CD4-positive, alpha-beta T cell treated with Interleukin-4 for 4 hours (primary cell): ENCODE data around the gene NCAPH2.

Experiments used
- DNase-seq: peaks from one replicate; pipeline ENCODE4 v3.0.0-alpha.2; 2020

The NCAPH2 gene

GRCh38 chr22:50507991-50508884 is at the start of gene NCAPH2:
Gene NCAPH2, plus strand, starts transcription at chr22:50508224. Its CDS starts 114 bp downstream, at chr22:50508338.
- DNase-seq: peak; percentile 96

DNA sequence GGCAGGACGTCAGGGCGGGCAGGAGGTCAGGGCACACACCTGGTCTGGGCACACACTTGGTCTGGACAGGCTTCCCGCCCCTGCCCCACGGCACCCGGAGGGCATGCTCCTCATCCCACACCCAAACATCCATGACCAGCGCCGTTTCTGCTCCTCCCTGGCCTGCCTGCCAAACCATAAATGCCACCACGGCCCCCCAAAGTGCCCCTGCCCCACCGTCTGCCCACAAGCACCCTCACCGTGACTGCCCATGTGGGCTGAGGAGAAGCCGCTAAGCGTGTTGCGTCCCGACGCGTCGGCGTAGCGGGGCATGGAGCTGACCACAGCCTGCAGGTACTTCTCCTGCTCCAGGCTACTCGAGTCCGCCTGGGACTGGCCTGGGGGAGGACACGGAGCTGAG is 49.0 kb upstream of the NCAPH2 start:
- DNase-seq: no peak

GRCh38 chr22:50459496-50460140 is 48.4 kb upstream of the NCAPH2 start:
- DNase-seq: no peak

DNA sequence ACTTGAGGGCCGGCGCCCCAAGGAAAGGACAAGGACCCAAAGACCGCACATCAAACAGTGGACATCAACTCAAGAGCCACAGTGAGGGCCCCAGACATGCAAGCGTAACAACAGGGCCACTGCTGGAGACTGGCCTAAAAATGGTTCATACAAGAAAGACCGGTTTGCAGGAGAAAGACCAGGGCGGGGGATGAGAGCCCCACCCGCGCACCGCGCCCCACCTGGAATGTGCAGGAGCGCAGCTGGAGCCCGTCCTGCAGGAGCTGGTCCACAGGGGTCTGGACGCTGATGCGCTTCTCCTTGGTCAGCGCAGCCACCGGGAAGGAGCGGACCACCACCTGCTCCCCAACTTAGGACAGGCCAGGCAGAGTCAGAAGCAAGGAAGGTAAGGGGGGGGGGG is 47.1 kb upstream of the NCAPH2 start:
- DNase-seq: no peak

GRCh38 chr22:50461536-50461935 is 46.5 kb upstream of the NCAPH2 start:
- DNase-seq: no peak

- DNase-seq: no peak
Observed at GRCh38 chr22:50461979-50462540, 46.0 kb upstream of the NCAPH2 start.

DNA sequence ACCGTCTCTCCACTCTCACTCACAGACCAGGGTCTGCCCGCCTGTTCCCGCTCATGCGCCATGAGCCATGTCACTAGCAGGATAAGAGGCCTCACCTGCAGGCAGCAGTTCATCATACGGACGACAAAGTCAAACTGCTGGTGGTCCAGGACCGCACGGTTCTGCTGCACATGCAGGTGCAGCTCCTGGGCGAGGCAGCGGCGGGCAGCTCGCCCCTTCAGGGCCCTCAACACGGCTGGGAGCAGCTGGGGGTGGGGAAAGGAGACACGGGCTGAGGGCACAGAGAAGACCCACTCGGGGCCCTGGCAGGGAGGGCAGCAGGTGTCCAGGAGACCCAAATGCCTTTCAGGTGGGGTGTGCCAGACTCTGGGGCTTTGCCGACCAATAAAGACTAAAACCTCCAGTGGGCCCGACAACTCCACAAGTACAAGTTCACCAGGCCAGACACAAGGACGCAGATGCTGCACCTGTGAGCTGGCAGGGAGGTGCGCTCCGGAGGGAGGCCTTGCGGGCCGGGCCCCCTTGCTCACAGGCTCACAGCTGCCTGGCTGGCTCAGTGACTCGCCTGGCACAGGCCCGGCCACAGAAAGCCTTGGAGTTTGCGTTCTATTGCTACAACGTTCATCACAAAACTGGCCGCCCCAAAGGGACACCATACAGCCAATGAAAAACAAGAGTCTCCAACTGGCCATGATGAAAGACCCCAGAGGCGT is 44.7 kb upstream of the NCAPH2 start:
- DNase-seq: no peak

GRCh38 chr22:50464451-50464850 is 43.6 kb upstream of the NCAPH2 start:
- DNase-seq: no peak

GRCh38 chr22:50465066-50465930 is 42.7 kb upstream of the NCAPH2 start:
- DNase-seq: no peak

DNA sequence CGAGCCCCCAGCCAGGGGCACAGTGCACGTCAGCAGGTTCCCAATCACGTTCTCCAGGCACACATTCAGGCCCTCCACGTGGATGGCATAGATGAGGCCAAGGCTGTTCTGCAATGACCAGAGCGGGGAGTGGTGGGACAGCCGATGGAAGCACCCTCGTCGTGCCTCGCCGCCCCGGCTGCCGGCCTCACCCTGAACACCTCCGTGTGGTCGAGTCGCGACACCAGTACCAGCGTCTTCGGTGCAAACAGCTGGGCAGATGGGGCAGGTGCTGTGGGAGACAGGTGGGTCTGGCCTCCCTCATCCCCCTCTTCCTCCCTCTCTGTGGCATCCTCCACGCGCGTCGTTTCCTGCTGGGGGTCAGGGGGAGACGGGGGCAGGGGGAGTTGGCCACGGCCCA is 40.7 kb upstream of the NCAPH2 start:
- no peak for DNase-seq

- no peak for DNase-seq
Observed at GRCh38 chr22:50467773-50468440, 40.1 kb upstream of the NCAPH2 start.

GRCh38 chr22:50468626-50469025 is 39.4 kb upstream of the NCAPH2 start:
- no peak for DNase-seq

DNA sequence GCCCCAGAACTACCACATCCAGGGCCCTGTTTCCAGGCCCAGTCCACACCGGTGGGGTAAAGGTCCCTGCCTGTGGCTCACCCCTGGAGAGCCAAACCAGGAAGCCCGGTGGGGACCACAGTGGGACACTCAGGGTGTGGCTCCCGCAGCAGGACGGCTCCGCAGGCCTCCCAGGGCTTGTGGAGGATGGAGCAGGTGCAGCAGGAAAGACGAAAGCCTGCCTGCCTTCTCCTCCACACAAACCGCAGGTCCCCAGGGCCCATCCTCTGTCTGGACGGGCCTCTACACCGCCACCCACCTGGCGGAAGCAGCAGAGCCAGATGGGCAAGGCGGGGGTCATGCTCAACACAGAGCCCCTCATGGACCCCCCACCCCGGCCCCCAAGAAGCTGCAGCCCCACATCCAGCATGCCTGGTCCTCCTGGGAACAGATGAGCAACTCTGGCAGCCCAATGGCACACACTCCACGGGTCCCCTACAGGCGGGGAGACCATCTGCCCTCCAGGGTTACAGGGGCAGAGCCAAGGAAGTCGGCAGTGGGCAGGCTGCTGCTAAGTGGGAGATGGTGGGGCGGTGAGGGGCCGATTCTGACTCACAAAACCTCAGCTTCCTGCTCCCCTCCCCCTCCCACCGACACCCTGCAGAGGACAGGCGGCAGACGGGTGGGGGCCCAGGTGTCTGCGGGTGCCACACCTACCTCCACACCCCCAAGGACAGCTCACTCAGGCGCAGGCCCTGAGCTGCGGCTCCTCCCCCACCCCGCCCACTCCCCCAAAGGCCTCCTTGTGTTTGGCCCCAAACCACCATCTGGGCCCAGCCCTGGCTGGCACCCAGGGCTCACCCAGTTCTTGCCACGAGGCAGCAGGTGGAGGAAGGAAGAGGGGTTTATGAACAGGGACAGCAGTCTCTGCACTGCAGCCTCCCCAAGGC is 38.4 kb upstream of the NCAPH2 start:
- DNase-seq: peak; percentile 100

- no peak for DNase-seq
Observed at GRCh38 chr22:50470491-50470890, 37.5 kb upstream of the NCAPH2 start.

GRCh38 chr22:50471197-50471847 is 36.7 kb upstream of the NCAPH2 start:
- DNase-seq: no peak

DNA sequence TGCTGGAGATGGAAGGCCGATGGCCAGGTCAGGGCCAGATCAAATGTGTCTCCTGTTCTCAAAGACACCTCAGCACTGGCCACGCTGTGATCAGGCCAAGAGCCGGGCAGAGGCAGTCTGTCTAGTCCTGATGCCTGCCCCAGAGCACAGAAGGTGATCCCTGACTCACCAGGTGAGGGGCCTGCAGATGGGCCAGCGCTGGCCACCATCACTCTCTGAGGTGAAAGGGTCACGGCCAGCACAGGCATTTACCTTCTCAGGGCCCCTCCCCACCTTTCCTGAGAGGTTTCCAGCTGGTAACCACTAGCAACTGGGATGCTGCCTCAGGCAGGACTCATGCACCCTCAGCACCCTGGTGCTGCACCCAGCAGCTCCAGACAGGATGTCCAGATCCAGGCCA is 36.1 kb upstream of the NCAPH2 start:
- DNase-seq: no peak

GRCh38 chr22:50473088-50473487 is 34.9 kb upstream of the NCAPH2 start:
- peak; percentile 59 for DNase-seq

DNA sequence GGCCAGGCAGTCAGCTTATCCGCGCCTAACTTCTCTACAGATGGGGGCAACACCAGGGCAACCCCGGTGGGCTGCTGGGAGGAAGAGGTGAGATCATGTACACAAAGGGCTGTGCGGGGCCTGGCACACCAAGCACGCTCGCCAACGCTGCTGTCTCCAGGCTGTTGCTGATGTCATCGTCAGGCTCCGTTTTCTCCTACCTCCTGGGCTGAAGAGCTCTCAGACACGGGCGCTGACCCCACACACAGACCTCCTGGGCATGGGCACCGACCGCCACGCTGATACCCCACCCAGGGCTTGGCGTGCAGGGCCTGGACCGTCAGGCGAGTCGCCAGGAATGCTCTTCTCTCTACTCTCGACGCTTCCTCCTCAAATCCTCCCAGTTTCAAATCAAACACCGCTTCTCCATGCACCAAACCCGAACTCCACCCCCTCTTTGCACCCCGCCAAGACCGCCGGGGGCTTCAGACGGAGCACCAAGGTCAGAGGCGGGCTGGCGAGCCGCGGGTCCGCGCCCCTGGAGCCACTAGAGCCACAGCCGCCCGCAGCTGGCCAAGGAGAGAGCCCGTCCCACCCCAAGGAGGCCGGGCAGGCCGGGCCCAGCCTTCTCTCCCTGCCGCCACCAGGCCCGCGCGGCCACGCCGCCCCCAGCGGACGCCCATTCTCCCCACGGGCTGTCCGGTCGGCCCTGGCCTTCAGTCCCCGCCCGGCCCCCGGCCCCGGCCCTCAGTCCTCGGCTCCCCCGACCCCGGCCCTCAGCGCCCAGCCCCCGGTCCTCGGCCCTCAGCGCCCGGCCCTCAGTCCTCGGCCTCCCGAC is 34.0 kb upstream of the NCAPH2 start:
- DNase-seq: no peak
